ENCODE results near the gene RAB40B.
"Not testable (repeated sequence)": the region's sequence is repeated elsewhere in the genome, so short reads cannot be mapped to it uniquely, and the experiment has no call there.

RAB40B gene

GRCh38 chr17:82698065-82698973, at the start of gene RAB40B:
TSS of gene RAB40B (minus strand) at chr17:82698698. CDS start at chr17:82698596, 102 bp downstream.
- peak; percentile 98 to 99 for DNase-seq

GRCh38 chr17:82745524-82745923, 47.0 kb upstream of the RAB40B start:
- no peak for DNase-seq

GRCh38 chr17:82744736-82745135, 46.2 kb upstream of the RAB40B start:
- not testable (repeated sequence) for DNase-seq

GRCh38 chr17:82743344-82744219, 45.1 kb upstream of the RAB40B start:
- no peak for DNase-seq

- no peak for DNase-seq
These were observed 42.6 kb upstream of the RAB40B start for GRCh38 chr17:82740906-82741759.

GRCh38 chr17:82737967-82738877, 39.7 kb upstream of the RAB40B start:
- DNase-seq: no peak

GRCh38 chr17:82736511-82737185, 38.1 kb upstream of the RAB40B start:
- no peak for DNase-seq

- DNase-seq: peak; percentile 6 to 16
These were observed 36.7 kb upstream of the RAB40B start, which contains the start of gene FN3K for GRCh38 chr17:82734987-82735866. TSS of gene FN3K (plus strand) at chr17:82735615. CDS start at chr17:82735637, 22 bp downstream.

GRCh38 chr17:82732118-82732743, 33.7 kb upstream of the RAB40B start:
- no peak for DNase-seq

GRCh38 chr17:82729479-82730260, 31.2 kb upstream of the RAB40B start:
- DNase-seq: no peak

GRCh38 chr17:82726427-82726826, 27.9 kb upstream of the RAB40B start:
- no peak for DNase-seq

GRCh38 chr17:82723169-82723807, 24.8 kb upstream of the RAB40B start:
- no peak for DNase-seq

GRCh38 chr17:82722341-82723013, 24.0 kb upstream of the RAB40B start:
- DNase-seq: no peak

GRCh38 chr17:82720204-82720603, 21.7 kb upstream of the RAB40B start:
- no peak for DNase-seq

GRCh38 chr17:82718986-82719685, 20.6 kb upstream of the RAB40B start:
- no peak for DNase-seq

- DNase-seq: peak; percentile 89 to 93
These were observed 17.9 kb upstream of the RAB40B start, which contains the start of gene FN3KRP for GRCh38 chr17:82716203-82717010. TSS of gene FN3KRP (plus strand) at chr17:82716706. CDS start at chr17:82716756, 50 bp downstream.
